Neuronal stem cell (in vitro differentiated cells): ENCODE data around the gene SEMA4F.

Experiments
- DNase-seq: peaks from one replicate; pipeline ENCODE4 v3.0.0-alpha.2; 2013; ENCODE audit warnings: low spot score
- H2AFZ ChIP-seq: one replicate; pipeline ENCODE4 v1.6.1; 2013; ENCODE audit warnings: mild to moderate bottlenecking, low read length, inconsistent platforms
- H2AK5ac ChIP-seq: 2 replicates; pipeline ENCODE4 v1.6.1; 2013; ENCODE audit warnings: low read depth, mild to moderate bottlenecking, inconsistent platforms, low read length, moderate library complexity, mixed read lengths
- H2BK120ac ChIP-seq: 2 replicates; pipeline ENCODE4 v1.6.1; 2013; ENCODE audit warnings: low read depth, mild to moderate bottlenecking, inconsistent platforms, low read length, moderate library complexity, mixed read lengths
- H2BK12ac ChIP-seq: one replicate; pipeline ENCODE4 v1.6.1; 2013; ENCODE audit warnings: low read length, inconsistent platforms
- H2BK15ac ChIP-seq: 2 replicates; pipeline ENCODE4 v1.6.1; 2013; ENCODE audit warnings: mild to moderate bottlenecking, low read length, inconsistent platforms, mixed read lengths
- H2BK5ac ChIP-seq: one replicate; pipeline ENCODE4 v1.6.1; 2013; ENCODE audit warnings: inconsistent platforms, mild to moderate bottlenecking, low read length, moderate library complexity
- H3K14ac ChIP-seq: one replicate; pipeline ENCODE4 v1.6.1; 2013; ENCODE audit warnings: low read length, inconsistent platforms
- H3K18ac ChIP-seq: 2 replicates; pipeline ENCODE4 v1.6.1; 2013; ENCODE audit warnings: low read length, inconsistent platforms
- H3K23ac ChIP-seq: 2 replicates; pipeline ENCODE4 v1.6.1; 2013; ENCODE audit warnings: low read depth, mild to moderate bottlenecking, mixed read lengths, low read length, inconsistent platforms; ENCODE audit not compliant: poor library complexity
- H3K27ac ChIP-seq: replicated peaks from 3 replicates; pipeline ENCODE4 v1.5.1; 2013; ENCODE audit warnings: low read length, inconsistent platforms
- H3K27me3 ChIP-seq, 3 experiments: 2 replicates each; pipeline ENCODE4 v1.6.1; 2013; ENCODE audit warnings: low read length in 3 of 3, mild to moderate bottlenecking in 2 of 3, inconsistent platforms in 1 of 3, low read depth in 1 of 3, mixed read lengths in 1 of 3, moderate library complexity in 1 of 3; ENCODE audit not compliant: control insufficient read depth in 3 of 3, insufficient read depth in 3 of 3
- H3K36me3 ChIP-seq, 2 donors: replicated peaks in 1 of 2; 2 replicates each; pipeline ENCODE4 v1.6.1; 2013; ENCODE audit warnings: low read length in 2 of 2; ENCODE audit not compliant: control insufficient read depth in 2 of 2, insufficient read depth in 2 of 2
- H3K4ac ChIP-seq: 2 replicates; pipeline ENCODE4 v1.6.1; 2013; ENCODE audit warnings: inconsistent platforms, mild to moderate bottlenecking, low read length, moderate library complexity
- H3K4me1 ChIP-seq, 2 donors: 1 replicate in 1 of 2; 2 replicates in 1 of 2; pipeline ENCODE4 v1.6.1; 2013; ENCODE audit warnings: low read length in 2 of 2, low read depth in 1 of 2; ENCODE audit not compliant: control insufficient read depth in 2 of 2, insufficient read depth in 1 of 2
- H3K4me2 ChIP-seq: one replicate; pipeline ENCODE4 v1.6.1; 2013; ENCODE audit warnings: mild to moderate bottlenecking, low read length, inconsistent platforms; ENCODE audit not compliant: insufficient read depth, poor library complexity, severe bottlenecking
- H3K4me3 ChIP-seq, 2 donors: 2 replicates each; pipeline ENCODE4 v1.5.1; 2013; ENCODE audit warnings: low read length in 2 of 2, mild to moderate bottlenecking in 2 of 2, inconsistent platforms in 1 of 2, moderate library complexity in 1 of 2
- H3K79me1 ChIP-seq: one replicate; pipeline ENCODE4 v1.6.1; 2013; ENCODE audit warnings: low read depth, mild to moderate bottlenecking, inconsistent platforms, low read length, moderate library complexity
- H3K9ac ChIP-seq: one replicate; pipeline ENCODE4 v1.6.1; 2013; ENCODE audit warnings: mild to moderate bottlenecking, low read depth, low read length, inconsistent platforms; ENCODE audit not compliant: poor library complexity
- H3K9me3 ChIP-seq, 2 donors: replicated peaks in 1 of 2; 2 replicates each; pipeline versions ENCODE3 to v1.6.1; 2013; ENCODE audit warnings: low read length in 2 of 2, mild to moderate bottlenecking in 2 of 2, inconsistent platforms in 1 of 2, low read depth in 1 of 2, mixed read lengths in 1 of 2, moderate library complexity in 1 of 2; ENCODE audit not compliant: control insufficient read depth in 2 of 2, insufficient read depth in 1 of 2
- H4K8ac ChIP-seq: one replicate; pipeline ENCODE4 v1.6.1; 2013; ENCODE audit warnings: low read depth, mild to moderate bottlenecking, inconsistent platforms, low read length, moderate library complexity
- H4K91ac ChIP-seq: one replicate; pipeline ENCODE4 v1.6.1; 2013; ENCODE audit warnings: low read length, low read depth, mild to moderate bottlenecking, inconsistent platforms; ENCODE audit not compliant: poor library complexity
- WGBS, 2 donors: extraction: QIAGEN DNeasy Blood & Tissue Kit; methylation state at CpG; one replicate each; pipeline ENCODE4 v1.1.7; 2013; ENCODE audit warnings: missing lambda C conversion rate in 2 of 2, mixed read lengths in 1 of 2; ENCODE audit not compliant: insufficient read length in 2 of 2, insufficient replicate concordance in 1 of 2; ENCODE audit errors: extremely low coverage in 2 of 2; 5-methylcytosine and 5-hydroxymethylcytosine counted together

SEMA4F gene

DNA sequence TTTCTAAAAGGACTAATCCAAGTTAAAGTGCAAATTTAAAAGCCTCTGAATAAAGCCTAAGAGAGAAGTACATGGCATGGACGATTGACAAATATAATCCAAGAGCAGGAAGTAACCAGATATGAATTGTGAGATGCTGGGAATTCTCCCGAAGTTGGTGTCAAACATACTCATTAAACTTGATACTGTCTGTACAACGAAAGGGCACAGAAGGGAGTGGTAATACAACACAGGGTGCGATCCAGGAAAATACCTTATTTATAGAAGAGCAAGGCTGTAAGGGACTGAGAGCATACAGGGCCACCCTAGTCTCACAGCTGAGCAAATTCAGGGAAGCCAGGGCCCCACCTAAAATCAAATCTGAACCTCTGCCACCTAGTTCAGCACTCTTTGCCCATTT, 41.6 kb downstream of the SEMA4F start:
- peaks cover 0 to 10% (median 0%) of the 10 kb centered on the region in 3 experiments for H3K27me3 ChIP-seq
- H3K36me3 ChIP-seq: no peaks in the 10 kb centered on the region
- no peaks in the 10 kb centered on the region for H3K9me3 ChIP-seq
- WGBS, 2 donors: no CpG with 5 or more reads among the region's 4 CpGs
- H3K14ac ChIP-seq: no peak overlapping the region
- no peak overlapping the region for H3K4me3 ChIP-seq
- H2BK120ac ChIP-seq: no peak overlapping the region
- H3K18ac ChIP-seq: no peak overlapping the region
- no peak overlapping the region for H3K27ac ChIP-seq
- H2BK15ac ChIP-seq: no peak overlapping the region
- H2BK12ac ChIP-seq: no peak overlapping the region
- H2AK5ac ChIP-seq: no peak overlapping the region
- H4K91ac ChIP-seq: no peak overlapping the region
- no peak overlapping the region for H3K23ac ChIP-seq
- H3K79me1 ChIP-seq: no peaks in the 10 kb centered on the region
- no peak overlapping the region for H3K4me2 ChIP-seq
- H2AFZ ChIP-seq: no peak overlapping the region
- no peaks in the 10 kb centered on the region for H3K4me1 ChIP-seq
- H2BK5ac ChIP-seq: no peak overlapping the region
- DNase-seq: no peak
- no peak overlapping the region for H3K9ac ChIP-seq
- no peak overlapping the region for H3K4ac ChIP-seq
- H4K8ac ChIP-seq: no peak overlapping the region

DNA sequence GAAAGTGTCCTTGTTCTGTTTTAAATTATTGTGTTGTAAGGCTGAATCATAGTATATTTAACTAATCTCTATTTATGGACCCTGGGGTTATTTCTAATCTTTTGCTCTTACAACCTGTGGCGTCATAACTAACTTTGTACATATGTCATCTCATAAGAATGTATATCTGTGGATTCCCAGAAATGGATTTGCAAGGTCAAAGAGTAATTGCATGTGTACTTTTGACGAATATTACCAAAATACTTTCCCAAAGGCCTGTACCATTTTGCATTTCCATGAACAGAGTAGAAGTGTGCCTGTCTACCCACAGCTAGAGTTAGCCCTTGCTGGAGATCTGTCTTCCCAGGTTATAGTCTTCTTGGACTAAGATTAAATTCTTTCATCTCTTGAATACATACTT, 42.8 kb downstream of the SEMA4F start:
- no peak overlapping the region for H2BK12ac ChIP-seq
- no peak for DNase-seq
- H3K9ac ChIP-seq: no peak overlapping the region
- H3K23ac ChIP-seq: no peak overlapping the region
- H3K4ac ChIP-seq: no peak overlapping the region
- H3K27me3 ChIP-seq: peaks cover 0 to 10% (median 0%) of the 10 kb centered on the region in 3 experiments
- H4K91ac ChIP-seq: no peak overlapping the region
- H3K9me3 ChIP-seq: no peaks in the 10 kb centered on the region
- peaks cover 0 to 2% of the 10 kb centered on the region in 2 donors for H3K4me1 ChIP-seq
- H2BK15ac ChIP-seq: no peak overlapping the region
- no peak overlapping the region for H2AFZ ChIP-seq
- H4K8ac ChIP-seq: no peak overlapping the region
- no peak overlapping the region for H3K4me2 ChIP-seq
- WGBS, 2 donors: no CpG with 5 or more reads among the region's 2 CpGs
- H3K4me3 ChIP-seq: no peak overlapping the region
- no peak overlapping the region for H3K14ac ChIP-seq
- H3K18ac ChIP-seq: no peak overlapping the region
- no peak overlapping the region for H2BK120ac ChIP-seq
- no peaks in the 10 kb centered on the region for H3K79me1 ChIP-seq
- no peaks in the 10 kb centered on the region for H3K36me3 ChIP-seq
- H3K27ac ChIP-seq: no peak overlapping the region
- no peak overlapping the region for H2AK5ac ChIP-seq
- no peak overlapping the region for H2BK5ac ChIP-seq

- H3K14ac ChIP-seq: no peak overlapping the region
- no CpG with 5 or more reads among the region's 2 CpGs for WGBS, 2 donors
- no peaks in the 10 kb centered on the region for H3K79me1 ChIP-seq
- peaks cover 0 to 2% of the 10 kb centered on the region in 2 donors for H3K4me1 ChIP-seq
- no peak overlapping the region for H2BK12ac ChIP-seq
- no peak overlapping the region for H3K27ac ChIP-seq
- H3K4ac ChIP-seq: no peak overlapping the region
- H4K91ac ChIP-seq: no peak overlapping the region
- DNase-seq: no peak
- no peak overlapping the region for H2AFZ ChIP-seq
- no peak overlapping the region for H3K9ac ChIP-seq
- H3K18ac ChIP-seq: peak overlapping the region; percentile 18
- no peak overlapping the region for H2BK120ac ChIP-seq
- H3K27me3 ChIP-seq: peaks cover 0 to 12% (median 0%) of the 10 kb centered on the region in 3 experiments
- no peaks in the 10 kb centered on the region for H3K36me3 ChIP-seq
- H2BK5ac ChIP-seq: no peak overlapping the region
- H4K8ac ChIP-seq: no peak overlapping the region
- H2BK15ac ChIP-seq: no peak overlapping the region
- H3K23ac ChIP-seq: no peak overlapping the region
- no peak overlapping the region for H3K4me2 ChIP-seq
- no peaks in the 10 kb centered on the region for H3K9me3 ChIP-seq
- no peak overlapping the region for H2AK5ac ChIP-seq
- H3K4me3 ChIP-seq: no peak overlapping the region
Observed at GRCh38 chr2:74700643-74701372, 46.8 kb downstream of the SEMA4F start.

DNA sequence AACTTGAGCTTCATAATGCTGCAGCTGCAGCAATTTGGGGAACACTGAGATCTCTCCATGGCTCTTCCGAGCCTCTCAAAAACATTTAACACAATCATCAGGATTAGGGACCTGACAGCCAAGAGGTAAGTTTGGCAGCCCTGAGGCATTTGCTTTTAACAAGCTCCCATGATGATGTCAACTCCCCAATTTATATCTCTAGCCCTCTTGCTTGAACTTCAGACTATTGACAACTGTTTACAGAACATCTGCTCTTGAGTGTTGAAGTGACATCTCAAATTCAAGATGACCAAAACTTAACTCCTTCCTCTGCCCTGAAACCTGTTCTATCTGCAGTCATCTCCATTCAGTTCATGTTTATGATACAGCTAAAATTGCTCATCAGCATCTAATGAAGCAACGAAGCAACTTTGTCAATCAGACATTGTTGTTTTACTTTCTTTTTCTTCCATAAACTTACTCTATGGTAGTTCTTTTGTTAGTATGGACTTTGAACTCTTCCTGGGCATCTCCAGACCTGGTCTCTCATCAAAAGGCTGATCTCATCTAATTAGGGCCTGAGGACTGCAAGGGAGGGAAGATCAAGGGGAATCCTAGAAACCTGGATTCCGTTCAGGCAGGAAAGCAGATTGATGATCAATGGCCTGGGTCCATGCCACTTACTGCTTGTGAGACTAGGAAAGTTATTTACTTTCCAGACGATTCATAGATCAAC, 48.1 kb downstream of the SEMA4F start:
- H3K4me3 ChIP-seq: no peak overlapping the region
- peaks cover 0 to 18% (median 0%) of the 10 kb centered on the region in 3 experiments for H3K27me3 ChIP-seq
- no peak overlapping the region for H3K14ac ChIP-seq
- no peak overlapping the region for H2AFZ ChIP-seq
- H2AK5ac ChIP-seq: no peak overlapping the region
- no peak overlapping the region for H3K4me2 ChIP-seq
- no peak overlapping the region for H4K91ac ChIP-seq
- no peaks in the 10 kb centered on the region for H3K79me1 ChIP-seq
- no peak overlapping the region for H3K23ac ChIP-seq
- no peak overlapping the region for H3K18ac ChIP-seq
- no peaks in the 10 kb centered on the region for H3K9me3 ChIP-seq
- H3K27ac ChIP-seq: no peak overlapping the region
- no peak overlapping the region for H2BK12ac ChIP-seq
- DNase-seq: no peak
- H3K4me1 ChIP-seq: peaks cover 0 to 2% of the 10 kb centered on the region in 2 donors
- H2BK5ac ChIP-seq: no peak overlapping the region
- no peak overlapping the region for H2BK120ac ChIP-seq
- no peak overlapping the region for H2BK15ac ChIP-seq
- H3K4ac ChIP-seq: no peak overlapping the region
- no peaks in the 10 kb centered on the region for H3K36me3 ChIP-seq
- WGBS, 2 donors: no CpG with 5 or more reads among the region's 4 CpGs
- H4K8ac ChIP-seq: no peak overlapping the region
- H3K9ac ChIP-seq: no peak overlapping the region
